Upper lobe of left lung (tissue), 6 donors: ENCODE data around the gene ZFHX2. TPM values are rescaled to one million over a fixed set of nuclear protein-coding genes. Genes with fewer than 3 reads are reported as not detected.

Experiments used
- ATAC-seq, 2 donors: fragments of 200-7000 bp; cut with Tn5 transposase; one replicate each; pipeline ENCODE4 v1.9.1; 2022; ENCODE audit warnings: mild to moderate bottlenecking in 2 of 2, moderate library complexity in 2 of 2; ENCODE audit not compliant: low FRiP score in 2 of 2
- DNase-seq, 2 donors: peaks; one replicate each; pipeline ENCODE4 v3.0.0-alpha.2; 2019 to 2020
- H3K27ac ChIP-seq, 4 donors: fragments of 200-600 bp; sonication (generic); one replicate each; pipeline ENCODE4 v1.5.1; 2016 to 2019
- H3K27me3 ChIP-seq, 4 donors: fragments of 200-600 bp; sonication (generic); one replicate each; pipeline ENCODE4 v1.5.1; 2017 to 2019
- H3K36me3 ChIP-seq, 4 donors: fragments of 200-600 bp; sonication (generic); one replicate each; pipeline ENCODE4 v1.5.1; 2016 to 2019
- H3K4me1 ChIP-seq, 4 donors: fragments of 200-600 bp; sonication (generic); one replicate each; pipeline ENCODE4 v1.5.1; 2018 to 2019
- H3K4me3 ChIP-seq, 4 donors: fragments of 200-600 bp; sonication (generic); one replicate each; pipeline ENCODE4 v1.5.1; 2017 to 2019; ENCODE audit warnings: mild to moderate bottlenecking in 2 of 4, moderate library complexity in 1 of 4
- H3K9me3 ChIP-seq, 4 donors: fragments of 200-600 bp; sonication (generic); one replicate each; pipeline ENCODE4 v1.5.1; 2018 to 2019
- CTCF ChIP-seq, 6 experiments: fragments of 450-650 bp in 4 of 6; fragments of 200-600 bp in 2 of 6; sonication (generic) in 2 of 6; IDR thresholded peaks; one replicate each; pipeline ENCODE4 v1.5.1; 2016 to 2019; ENCODE audit warnings: antibody characterized with exemption in 6 of 6
- EP300 ChIP-seq, 4 donors: sonication (generic); formaldehyde crosslinking; IDR thresholded peaks; one replicate each; pipeline ENCODE4 v1.5.1; 2017; ENCODE audit warnings: antibody characterized with exemption in 4 of 4, control low read depth in 2 of 4
- POLR2A ChIP-seq, 4 donors: fragments of 450-650 bp; IDR thresholded peaks; one replicate each; pipeline ENCODE4 v1.5.1; 2016 to 2017; ENCODE audit warnings: antibody characterized with exemption in 4 of 4, mild to moderate bottlenecking in 2 of 4
- POLR2AphosphoS5 ChIP-seq, 2 donors: sonication (generic); formaldehyde crosslinking; IDR thresholded peaks; one replicate each; pipeline ENCODE4 v1.5.1; 2017; ENCODE audit warnings: antibody characterized with exemption in 2 of 2
- WGBS, 2 donors: methylation state at CpG; one replicate each; pipeline ENCODE4 v1.1.5; 2017 to 2018; 5-methylcytosine and 5-hydroxymethylcytosine counted together
- total RNA-seq, 6 donors: library from RNA; depleted of rRNA in 4 of 6; stranded (reverse); fragments of >200 nt in 4 of 6; gene quantifications; one replicate each; pipeline versions ENCODE4 v1.1.0 to v1.2.1, GENCODE V29; 2016 to 2021
- donor health status: DM: no; HTN: no; CAD: no; lungs with moderate emphysema.
- donor health status: DM: no; HTN: yes; CAD: no; lungs with severe emphysema.

ZFHX2 gene
- total RNA-seq, 6 donors from 2014 or later = 1.7 to 6.3 (median 3.0) TPM

- TF ChIP-seq EP300 (IDR thresholded peaks at IDR 0.05) (no peak), POLR2AphosphoS5 (IDR thresholded peaks at IDR 0.05) (no peak), CTCF (IDR thresholded peaks at IDR 0.05) (no peak), POLR2A (IDR thresholded peaks at IDR 0.05) (no peak)
- H3K4me3 ChIP-seq = peak overlapping the region; percentile 73 to 92 (median 83)
- peaks cover 26 to 35% (median 27%) of the 10 kb centered on the region in 4 donors for H3K4me1 ChIP-seq
- ATAC-seq (no peak), DNase-seq (no peak)
- peak overlapping the region; percentile 88 to 99 (median 98) for H3K27ac ChIP-seq
- no peaks in the 10 kb centered on the region for H3K27me3 ChIP-seq
- peaks cover 0 to 29% (median 16%) of the 10 kb centered on the region in 4 donors for H3K36me3 ChIP-seq
- 2 to 4% methylated on average over 6 to 11 of the region's 14 CpGs for WGBS, 2 donors
- H3K9me3 ChIP-seq = no peaks in the 10 kb centered on the region
Observed at GRCh38 chr14:23555533-23555881, 3.9 kb upstream of the ZFHX2 start.

GRCh38 chr14:23550812-23551265, 726 bp downstream of the ZFHX2 start:
- Histone ChIP-seq H3K9me3 (no peaks in the 10 kb centered on the region), H3K4me3 (peak overlapping the region; percentile 26 to 71 (median 60)), H3K4me1 (peaks cover 14 to 22% (median 19%) of the 10 kb centered on the region in 4 donors), H3K27ac (peak overlapping the region in 2 of 4 donors; percentile 47 to 78), H3K36me3 (no peaks in the 10 kb centered on the region), H3K27me3 (no peaks in the 10 kb centered on the region)
- peak; percentile 3 to 50 for ATAC-seq
- TF ChIP-seq EP300 (IDR thresholded peaks at IDR 0.05) (no peak), CTCF (IDR thresholded peaks at IDR 0.05) (no peak), POLR2AphosphoS5 (IDR thresholded peaks at IDR 0.05) (no peak), POLR2A (IDR thresholded peaks at IDR 0.05) (no peak)
- peak in 1 of 2 donors; percentile 84 for DNase-seq
- 2 to 3% methylated on average over 27 to 37 of the region's 37 CpGs for whole genome bisulfite sequencing, 2 donors

- H3K27me3 ChIP-seq = no peaks in the 10 kb centered on the region
- H3K4me3 ChIP-seq = peak overlapping the region; percentile 26 to 71 (median 60)
- TF ChIP-seq CTCF (IDR thresholded peaks at IDR 0.05) (no peak), POLR2AphosphoS5 (IDR thresholded peaks at IDR 0.05) (no peak), POLR2A (IDR thresholded peaks at IDR 0.05) (no peak), EP300 (IDR thresholded peaks at IDR 0.05) (no peak)
- peak overlapping the region in 1 of 4 donors; percentile 47 for H3K27ac ChIP-seq
- no peaks in the 10 kb centered on the region for H3K36me3 ChIP-seq
- no peaks in the 10 kb centered on the region for H3K9me3 ChIP-seq
- 51 to 54% methylated on average over 12 of the region's 12 CpGs for WGBS, 2 donors
- ATAC-seq = no peak
- no peak for DNase-seq
- peaks cover 10 to 16% (median 14%) of the 10 kb centered on the region in 4 donors for H3K4me1 ChIP-seq
Observed at GRCh38 chr14:23550131-23550811, 1.3 kb downstream of the ZFHX2 start.

GRCh38 chr14:23548351-23549318, 2.9 kb downstream of the ZFHX2 start:
- 70 to 71% methylated on average over 17 to 18 of the region's 18 CpGs for WGBS, 2 donors
- no peak overlapping the region for H3K4me3 ChIP-seq
- H3K27ac ChIP-seq = no peak overlapping the region
- ATAC-seq (no peak), DNase-seq (no peak)
- H3K9me3 ChIP-seq = no peaks in the 10 kb centered on the region
- peaks cover 9 to 21% (median 14%) of the 10 kb centered on the region in 4 donors for H3K4me1 ChIP-seq
- H3K27me3 ChIP-seq = no peaks in the 10 kb centered on the region
- no peaks in the 10 kb centered on the region for H3K36me3 ChIP-seq
- TF ChIP-seq EP300 (IDR thresholded peaks at IDR 0.05) = no peak
- TF ChIP-seq CTCF (IDR thresholded peaks at IDR 0.05) = no peak
- no peak for TF ChIP-seq POLR2A (IDR thresholded peaks at IDR 0.05)
